Transverse colon (tissue), 3 donors: Measurements from ENCODE around the gene WNK2.

Source experiments
- EP300 ChIP-seq: sonication (generic); formaldehyde crosslinking; IDR thresholded peaks from one replicate; pipeline ENCODE4 v1.6.1; 2017; ENCODE audit warnings: antibody characterized with exemption, low read depth
- TF ChIP-seq, protein P1 (sequence below), 5 experiments: fragments of 200-600 bp in 3 of 5; fragments of 450-650 bp in 2 of 5; sonication (generic) in 3 of 5; IDR thresholded peaks; 1 replicate in 2 of 5; 2 replicates in 3 of 5; pipeline ENCODE4 v1.5.1; 2016 to 2017; ENCODE audit warnings: antibody characterized with exemption in 5 of 5, inconsistent platforms in 3 of 5, mild to moderate bottlenecking in 2 of 5, moderate library complexity in 1 of 5

DNA sequence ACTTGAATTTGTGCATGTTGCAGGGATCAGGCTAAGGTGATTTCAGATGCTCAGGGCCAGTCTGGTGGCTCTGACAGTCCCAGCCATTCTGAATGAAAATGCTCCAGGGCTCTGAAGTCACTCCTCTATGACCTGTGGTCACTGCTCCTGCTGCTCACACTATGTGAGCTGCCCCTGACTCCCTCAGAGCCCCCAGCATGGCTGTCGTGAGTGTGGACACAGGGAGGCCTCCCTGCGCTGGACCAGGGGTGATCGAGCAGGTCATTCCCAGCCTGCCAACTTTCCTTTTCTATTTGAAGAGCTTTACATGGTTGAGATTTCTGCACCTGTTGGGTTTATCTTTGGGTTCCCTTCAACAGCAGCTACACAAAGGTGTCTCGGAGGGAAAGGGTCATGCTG lies 74.5 kb downstream of the WNK2 start:
- TF ChIP-seq, protein P1, sequence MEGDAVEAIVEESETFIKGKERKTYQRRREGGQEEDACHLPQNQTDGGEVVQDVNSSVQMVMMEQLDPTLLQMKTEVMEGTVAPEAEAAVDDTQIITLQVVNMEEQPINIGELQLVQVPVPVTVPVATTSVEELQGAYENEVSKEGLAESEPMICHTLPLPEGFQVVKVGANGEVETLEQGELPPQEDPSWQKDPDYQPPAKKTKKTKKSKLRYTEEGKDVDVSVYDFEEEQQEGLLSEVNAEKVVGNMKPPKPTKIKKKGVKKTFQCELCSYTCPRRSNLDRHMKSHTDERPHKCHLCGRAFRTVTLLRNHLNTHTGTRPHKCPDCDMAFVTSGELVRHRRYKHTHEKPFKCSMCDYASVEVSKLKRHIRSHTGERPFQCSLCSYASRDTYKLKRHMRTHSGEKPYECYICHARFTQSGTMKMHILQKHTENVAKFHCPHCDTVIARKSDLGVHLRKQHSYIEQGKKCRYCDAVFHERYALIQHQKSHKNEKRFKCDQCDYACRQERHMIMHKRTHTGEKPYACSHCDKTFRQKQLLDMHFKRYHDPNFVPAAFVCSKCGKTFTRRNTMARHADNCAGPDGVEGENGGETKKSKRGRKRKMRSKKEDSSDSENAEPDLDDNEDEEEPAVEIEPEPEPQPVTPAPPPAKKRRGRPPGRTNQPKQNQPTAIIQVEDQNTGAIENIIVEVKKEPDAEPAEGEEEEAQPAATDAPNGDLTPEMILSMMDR (IDR thresholded peaks at IDR 0.05): no peak
- no peak for TF ChIP-seq EP300
